Measurements from ENCODE around the gene TECTA.

The TECTA gene

GRCh38 chr11:121068787-121069186 lies 32.3 kb upstream of the TECTA start:
- H3K27ac ChIP-seq, result no peak overlapping the region
- TF ChIP-seq CTCF (conservative IDR thresholded peaks at IDR 0.05; ENCODE audit: low read depth), result no peak
- no peak for DNase-seq (ENCODE audit: low spot score)
- ChIA-PET CTCF (no interaction called here), POLR2A (ENCODE audit: low non-redundant PET) (no interaction called here)

- TF ChIP-seq CTCF (conservative IDR thresholded peaks at IDR 0.05; ENCODE audit: low read depth), result no peak
- ChIA-PET POLR2A (ENCODE audit: low non-redundant PET) (no interaction called here), CTCF (no interaction called here)
- DNase-seq (ENCODE audit: low spot score), result no peak
- H3K27ac ChIP-seq, result no peak overlapping the region
Measured at GRCh38 chr11:121070951-121071845, 29.8 kb upstream of the TECTA start.

- H3K27ac ChIP-seq, result no peak overlapping the region
- POLR2A ChIA-PET (ENCODE audit: low non-redundant PET), result no interaction called here
- no peak for DNase-seq (ENCODE audit: low spot score)
Measured at GRCh38 chr11:121071846-121072450, 29.1 kb upstream of the TECTA start.

GRCh38 chr11:121081321-121081720 lies 19.7 kb upstream of the TECTA start:
- TF ChIP-seq CTCF (conservative IDR thresholded peaks at IDR 0.05; ENCODE audit: low read depth), result no peak
- H3K27ac ChIP-seq, result no peak overlapping the region
- DNase-seq (ENCODE audit: low spot score), result no peak
- POLR2A ChIA-PET (ENCODE audit: low non-redundant PET), result no interaction called here
- CTCF ChIA-PET, result no interaction called here

More at GRCh38 chr11:121071846-121072450, 29.1 kb upstream of the TECTA start:
- CTCF ChIA-PET, result no interaction called here
- TF ChIP-seq CTCF (conservative IDR thresholded peaks at IDR 0.05; ENCODE audit: low read depth), result no peak

- no peak for DNase-seq (ENCODE audit: low spot score)
- TF ChIP-seq CTCF (conservative IDR thresholded peaks at IDR 0.05; ENCODE audit: low read depth), result no peak
- POLR2A ChIA-PET (ENCODE audit: low non-redundant PET), result no interaction called here
- H3K27ac ChIP-seq, result no peak overlapping the region
- CTCF ChIA-PET, result no interaction called here
Measured at GRCh38 chr11:121082219-121082618, 18.8 kb upstream of the TECTA start.

- no peak overlapping the region for H3K27ac ChIP-seq
- no peak for TF ChIP-seq CTCF (conservative IDR thresholded peaks at IDR 0.05; ENCODE audit: low read depth)
- DNase-seq (ENCODE audit: low spot score), result no peak
- CTCF ChIA-PET, result no interaction called here
- POLR2A ChIA-PET (ENCODE audit: low non-redundant PET), result no interaction called here
Measured at GRCh38 chr11:121082670-121083069, 18.4 kb upstream of the TECTA start.

Data from RWPE1 (cell line).